ENCODE measurements around the gene UBXN4.

- TF ChIP-seq CTCF (IDR thresholded peaks at IDR 0.05; ENCODE audit: low read length) (no peak), EZH2 (IDR thresholded peaks at IDR 0.05; ENCODE audit: borderline replicate concordance, low read length) (no peak)
These were observed 40.2 kb upstream of the UBXN4 start for GRCh38 chr2:135701442-135701841.

Measured in OCI-LY1 (cell line).